DMS 273 treated with DMSO at 0.1 percent for 48 hours (cell line): Measurements from ENCODE around the gene PSG2.
"Not testable (repeated sequence)": the region's sequence is repeated elsewhere in the genome, so short reads cannot be mapped to it uniquely, and the experiment has no call there.

ENCODE experiments used
- DNase-seq: peaks from one replicate; lab custom pipeline; 2025; lab: John Stamatoyannopoulos, UW

Gene PSG2

GRCh38 chr19:43077881-43078280 lies 4.6 kb downstream of the PSG2 start:
- not testable (repeated sequence) for DNase-seq

- DNase-seq = not testable (repeated sequence)
These were observed 20.1 kb downstream of the PSG2 start for GRCh38 chr19:43062418-43062817.

GRCh38 chr19:43061326-43061725 lies 21.2 kb downstream of the PSG2 start:
- not testable (repeated sequence) for DNase-seq

- not testable (repeated sequence) for DNase-seq
These were observed 22.2 kb downstream of the PSG2 start for GRCh38 chr19:43060254-43060653.

- not testable (repeated sequence) for DNase-seq
These were observed 23.0 kb downstream of the PSG2 start for GRCh38 chr19:43059482-43059881.

- DNase-seq = not testable (repeated sequence)
These were observed 24.1 kb downstream of the PSG2 start for GRCh38 chr19:43058440-43058839.

- DNase-seq = not testable (repeated sequence)
These were observed 34.5 kb downstream of the PSG2 start for GRCh38 chr19:43047966-43048365.

- DNase-seq = not testable (repeated sequence)
These were observed 35.9 kb downstream of the PSG2 start for GRCh38 chr19:43046578-43046977.

- DNase-seq = not testable (repeated sequence)
These were observed 38.9 kb downstream of the PSG2 start for GRCh38 chr19:43043492-43044180.

GRCh38 chr19:43031645-43032044 lies 50.9 kb downstream of the PSG2 start:
- DNase-seq = not testable (repeated sequence)

GRCh38 chr19:43028866-43029265 lies 53.6 kb downstream of the PSG2 start:
- no peak for DNase-seq

- DNase-seq = not testable (repeated sequence)
These were observed 54.5 kb downstream of the PSG2 start for GRCh38 chr19:43027985-43028384.

- DNase-seq = not testable (repeated sequence)
These were observed 55.4 kb downstream of the PSG2 start for GRCh38 chr19:43027061-43027460.

- DNase-seq = not testable (repeated sequence)
These were observed 56.1 kb downstream of the PSG2 start, which contains the start of gene PSG11 for GRCh38 chr19:43026369-43026768. TSS of gene PSG11 (minus strand) at chr19:43026469. CDS start at chr19:43026372, 97 bp downstream.

GRCh38 chr19:43022098-43022497 lies 60.4 kb downstream of the PSG2 start:
- not testable (repeated sequence) for DNase-seq

GRCh38 chr19:43021629-43022028 lies 60.9 kb downstream of the PSG2 start:
- not testable (repeated sequence) for DNase-seq

GRCh38 chr19:43019588-43019987 lies 62.9 kb downstream of the PSG2 start:
- DNase-seq = not testable (repeated sequence)
